Stimulated activated naive B cell treated with anti-CD40 and anti-IgM and Interleukin-4, amounts not matched to agents 10 μg/mL and 1 μg/mL and 100 μg/mL, for 72 hours (primary cell): ENCODE data around the gene WDR93.
A peak's percentile ranks its signal among the peaks of the same experiment; 100 is the strongest.

Experiments
- ATAC-seq, 2 donors: fragments of 150-1000 bp; cut with Tn5 transposase; replicated peaks; 2 replicates each; pipeline ENCODE4 v1.10.0; 2021; ENCODE audit warnings: moderate library complexity in 1 of 2
- DNase-seq: peaks from one replicate; pipeline ENCODE4 v3.0.0; 2021
- H3K27ac Mint-ChIP-seq: one replicate; pipeline ENCODE4 v1.8.0; 2022; ENCODE audit warnings: mild to moderate bottlenecking, mixed read lengths
- H3K27me3 Mint-ChIP-seq, 2 donors: one replicate each; pipeline ENCODE4 v1.8.0; 2022; ENCODE audit warnings: mixed read lengths in 2 of 2
- H3K36me3 Mint-ChIP-seq, 2 donors: one replicate each; pipeline ENCODE4 v1.8.0; 2022; ENCODE audit warnings: mixed read lengths in 2 of 2, mild to moderate bottlenecking in 1 of 2
- H3K4me1 Mint-ChIP-seq, 2 donors: one replicate each; pipeline ENCODE4 v1.8.0; 2022; ENCODE audit warnings: mixed read lengths in 2 of 2, mild to moderate bottlenecking in 1 of 2
- H3K4me3 Mint-ChIP-seq, 2 donors: one replicate each; pipeline ENCODE4 v1.8.0; 2022; ENCODE audit warnings: mild to moderate bottlenecking in 2 of 2, mixed read lengths in 2 of 2, moderate library complexity in 1 of 2
- H3K9me3 Mint-ChIP-seq, 2 donors: one replicate each; pipeline ENCODE4 v1.8.0; 2022; ENCODE audit warnings: mixed read lengths in 2 of 2, mild to moderate bottlenecking in 1 of 2

WDR93 gene

DNA sequence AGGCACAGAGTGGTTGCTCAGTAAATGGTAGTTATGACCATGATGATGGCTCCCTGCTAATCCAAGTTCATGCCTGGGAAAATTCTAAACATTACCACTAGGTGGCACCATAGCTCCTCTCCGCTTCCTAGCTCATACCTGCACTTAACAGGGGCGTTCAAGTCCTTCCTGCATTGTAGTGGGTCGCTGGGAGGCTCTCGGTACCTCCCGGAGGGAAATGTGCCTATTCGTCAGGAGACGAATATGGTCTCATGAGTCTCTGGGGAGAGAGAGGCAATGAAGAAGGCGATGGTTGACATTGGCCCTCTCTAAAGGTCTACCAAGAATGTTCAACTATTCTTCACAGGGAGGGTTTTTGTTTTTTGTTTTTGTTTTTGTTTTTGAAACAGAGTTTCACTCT lies 49.5 kb downstream of the WDR93 start:
- Mint-ChIP-seq H3K4me3 (peak overlapping the region in 1 of 2 donors; percentile 26), H3K4me1 (peaks cover 2 to 5% of the 10 kb centered on the region in 2 donors), H3K27ac (no peak overlapping the region), H3K27me3 (peaks cover 26 to 28% of the 10 kb centered on the region in 2 donors), H3K9me3 (no peaks in the 10 kb centered on the region), H3K36me3 (no peaks in the 10 kb centered on the region)
- DNase-seq (peak; percentile 49), ATAC-seq (peak; percentile 92 to 95)

DNA sequence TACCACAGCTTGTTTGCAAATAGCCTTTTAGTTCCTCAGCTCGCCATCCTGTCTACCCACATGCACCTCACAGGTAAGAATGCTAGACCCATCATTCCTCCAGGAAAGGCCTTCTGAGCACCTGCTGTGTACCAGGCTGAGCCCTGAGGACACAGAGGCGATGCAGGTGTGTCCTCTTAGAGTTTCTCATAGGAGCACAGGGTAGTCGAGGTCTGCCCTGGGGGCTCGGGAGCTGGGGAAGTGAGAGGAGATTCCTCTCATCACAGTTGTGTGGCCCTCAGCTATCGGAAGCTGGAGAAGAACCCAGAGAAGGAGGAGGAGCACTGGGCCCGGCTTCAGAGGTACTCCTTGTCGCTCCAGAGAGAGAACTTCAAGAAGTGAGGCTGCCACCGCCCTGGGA lies 52.4 kb downstream of the WDR93 start:
- ATAC-seq (no peak), DNase-seq (no peak)
- Mint-ChIP-seq H3K27ac (no peak overlapping the region), H3K27me3 (peaks cover under 1 to 5% of the 10 kb centered on the region in 2 donors), H3K4me1 (peaks cover 2 to 5% of the 10 kb centered on the region in 2 donors), H3K36me3 (no peaks in the 10 kb centered on the region), H3K4me3 (no peak overlapping the region), H3K9me3 (no peaks in the 10 kb centered on the region)

GRCh38 chr15:89743594-89743993 lies 53.0 kb downstream of the WDR93 start:
- ATAC-seq (no peak), DNase-seq (no peak)
- Mint-ChIP-seq H3K4me1 (peaks cover 2 to 5% of the 10 kb centered on the region in 2 donors), H3K9me3 (no peaks in the 10 kb centered on the region), H3K27me3 (peaks cover 0 to 5% of the 10 kb centered on the region in 2 donors), H3K27ac (no peak overlapping the region), H3K36me3 (no peaks in the 10 kb centered on the region), H3K4me3 (no peak overlapping the region)

DNA sequence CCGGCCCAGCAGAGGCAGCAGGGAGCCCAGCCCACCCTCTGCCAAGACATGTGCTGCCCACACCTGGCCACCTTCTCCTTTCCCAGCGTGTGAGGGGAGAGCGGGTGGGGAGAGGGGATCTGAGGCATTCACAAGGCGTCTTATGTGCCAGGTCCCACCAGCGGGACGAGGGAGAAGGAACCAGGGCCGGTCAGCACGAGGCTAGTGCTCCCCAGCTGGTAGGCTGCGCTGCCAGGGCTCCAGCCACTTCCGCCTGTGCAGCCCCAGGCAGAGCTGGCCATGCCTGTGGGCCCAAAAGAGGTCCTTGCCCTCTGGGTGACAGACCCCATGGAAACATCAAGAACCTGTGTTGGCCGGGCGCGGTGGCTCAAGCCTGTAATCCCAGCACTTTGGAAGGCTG lies 54.5 kb downstream of the WDR93 start:
- DNase-seq (no peak), ATAC-seq (no peak)
- peaks cover 12 to 14% of the 10 kb centered on the region in 2 donors for H3K27me3 Mint-ChIP-seq
- H3K4me1 Mint-ChIP-seq = peaks cover 1 to 3% of the 10 kb centered on the region in 2 donors
- H3K36me3 Mint-ChIP-seq = no peaks in the 10 kb centered on the region
- H3K27ac Mint-ChIP-seq = no peak overlapping the region
- H3K4me3 Mint-ChIP-seq = no peak overlapping the region
- no peaks in the 10 kb centered on the region for H3K9me3 Mint-ChIP-seq

- H3K36me3 Mint-ChIP-seq = no peaks in the 10 kb centered on the region
- H3K27ac Mint-ChIP-seq = no peak overlapping the region
- ATAC-seq (no peak), DNase-seq (no peak)
- H3K4me1 Mint-ChIP-seq = no peaks in the 10 kb centered on the region
- no peak overlapping the region for H3K4me3 Mint-ChIP-seq
- H3K9me3 Mint-ChIP-seq = no peaks in the 10 kb centered on the region
- H3K27me3 Mint-ChIP-seq = peaks cover 12 to 14% of the 10 kb centered on the region in 2 donors
These were observed 55.2 kb downstream of the WDR93 start for GRCh38 chr15:89745768-89746167.

DNA sequence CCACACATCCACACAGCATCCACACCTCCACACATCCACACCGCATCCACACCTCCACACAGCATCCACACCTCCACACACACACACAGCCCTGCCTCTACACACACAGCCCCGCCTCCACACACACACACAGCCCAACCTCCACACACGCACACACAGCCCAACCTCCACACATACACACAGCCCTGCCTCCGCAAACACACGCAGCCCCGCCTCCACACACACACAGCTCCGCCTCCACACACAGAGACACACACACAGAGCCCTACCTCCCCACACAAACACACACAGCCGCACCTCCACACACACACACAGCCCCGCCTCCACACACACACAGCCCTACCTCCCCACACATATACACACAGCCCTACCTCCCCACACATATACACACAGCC lies 55.8 kb downstream of the WDR93 start:
- Mint-ChIP-seq H3K36me3 (no peaks in the 10 kb centered on the region), H3K4me3 (no peak overlapping the region), H3K27ac (no peak overlapping the region), H3K27me3 (peaks cover 12 to 14% of the 10 kb centered on the region in 2 donors), H3K4me1 (no peaks in the 10 kb centered on the region), H3K9me3 (no peaks in the 10 kb centered on the region)
- no peak for DNase-seq
- no peak for ATAC-seq

DNA sequence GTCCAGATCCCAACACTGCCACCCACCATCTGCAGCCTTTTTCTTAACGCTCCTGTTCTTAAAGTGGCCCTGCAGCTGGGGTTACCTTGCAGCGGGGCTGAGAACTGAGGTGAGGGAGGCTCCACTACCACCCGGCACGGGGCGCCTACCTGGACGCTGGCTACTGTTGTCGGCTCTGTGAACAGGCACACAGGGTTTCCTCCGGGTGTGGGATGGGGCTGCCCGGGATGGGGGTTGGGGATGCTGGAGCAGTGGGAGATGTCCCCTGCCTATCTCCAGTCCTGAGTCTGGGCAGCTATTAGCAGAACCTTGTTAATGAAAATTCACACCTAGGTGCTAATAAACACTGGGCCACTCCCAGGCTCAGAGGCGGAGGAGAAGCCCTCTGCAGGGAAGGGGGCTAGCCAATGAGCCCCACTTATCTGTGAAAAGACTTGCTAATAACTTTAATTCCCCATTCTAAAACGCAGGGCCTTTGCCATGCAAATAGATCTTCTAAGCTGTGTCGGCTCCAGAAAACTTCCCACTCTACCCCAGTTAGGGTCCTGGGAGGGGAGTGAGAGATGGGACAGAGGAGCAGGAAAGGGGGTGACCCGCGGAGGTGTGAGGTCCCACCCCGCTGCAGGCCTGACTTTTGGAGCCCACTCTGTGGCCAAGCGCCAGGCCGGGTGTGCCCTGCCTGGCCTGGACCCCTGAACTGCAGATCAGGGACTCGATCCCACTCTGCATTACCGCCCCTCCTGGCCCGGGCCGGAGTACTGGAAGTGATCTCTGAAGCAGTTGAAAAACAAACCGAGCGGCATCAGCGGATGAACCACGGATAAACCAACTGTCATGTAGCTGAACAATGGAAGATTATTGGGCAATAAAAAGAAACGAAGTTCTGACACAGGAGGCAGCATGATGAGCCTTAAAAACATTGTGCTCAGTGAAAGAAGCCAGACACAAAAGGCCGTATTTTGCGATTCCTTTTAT lies 57.4 kb downstream of the WDR93 start:
- no peaks in the 10 kb centered on the region for H3K36me3 Mint-ChIP-seq
- H3K4me1 Mint-ChIP-seq = no peaks in the 10 kb centered on the region
- ATAC-seq (no peak), DNase-seq (no peak)
- no peak overlapping the region for H3K27ac Mint-ChIP-seq
- H3K4me3 Mint-ChIP-seq = no peak overlapping the region
- peaks cover 12 to 22% of the 10 kb centered on the region in 2 donors for H3K27me3 Mint-ChIP-seq
- no peaks in the 10 kb centered on the region for H3K9me3 Mint-ChIP-seq

- Mint-ChIP-seq H3K9me3 (no peaks in the 10 kb centered on the region), H3K27ac (no peak overlapping the region), H3K4me1 (no peaks in the 10 kb centered on the region), H3K27me3 (peaks cover 12 to 22% of the 10 kb centered on the region in 2 donors), H3K36me3 (no peaks in the 10 kb centered on the region), H3K4me3 (no peak overlapping the region)
- no peak for ATAC-seq
- no peak for DNase-seq
These were observed 58.4 kb downstream of the WDR93 start for GRCh38 chr15:89749054-89749453.

DNA sequence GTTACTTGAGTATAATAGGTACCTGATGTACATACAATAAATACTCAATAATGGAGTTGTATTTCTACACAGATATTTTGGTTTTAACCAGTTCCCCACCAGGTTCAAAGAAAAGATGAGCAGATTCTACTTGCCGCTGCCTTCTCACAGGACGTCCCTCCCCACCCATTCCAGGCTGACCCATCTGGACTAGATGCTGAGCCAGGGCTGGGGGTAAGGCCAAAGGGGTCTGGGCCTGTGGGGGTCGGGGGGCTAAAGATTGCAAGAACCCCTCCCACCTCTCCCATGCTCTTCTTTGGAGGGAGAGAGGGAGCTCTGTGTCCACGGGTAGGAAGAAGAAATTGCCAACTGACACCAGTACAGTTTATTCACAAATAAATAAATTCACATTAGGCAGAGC lies 58.9 kb downstream of the WDR93 start:
- peak overlapping the region; percentile 77 to 80 for H3K4me3 Mint-ChIP-seq
- H3K9me3 Mint-ChIP-seq = no peaks in the 10 kb centered on the region
- no peaks in the 10 kb centered on the region for H3K4me1 Mint-ChIP-seq

DNA sequence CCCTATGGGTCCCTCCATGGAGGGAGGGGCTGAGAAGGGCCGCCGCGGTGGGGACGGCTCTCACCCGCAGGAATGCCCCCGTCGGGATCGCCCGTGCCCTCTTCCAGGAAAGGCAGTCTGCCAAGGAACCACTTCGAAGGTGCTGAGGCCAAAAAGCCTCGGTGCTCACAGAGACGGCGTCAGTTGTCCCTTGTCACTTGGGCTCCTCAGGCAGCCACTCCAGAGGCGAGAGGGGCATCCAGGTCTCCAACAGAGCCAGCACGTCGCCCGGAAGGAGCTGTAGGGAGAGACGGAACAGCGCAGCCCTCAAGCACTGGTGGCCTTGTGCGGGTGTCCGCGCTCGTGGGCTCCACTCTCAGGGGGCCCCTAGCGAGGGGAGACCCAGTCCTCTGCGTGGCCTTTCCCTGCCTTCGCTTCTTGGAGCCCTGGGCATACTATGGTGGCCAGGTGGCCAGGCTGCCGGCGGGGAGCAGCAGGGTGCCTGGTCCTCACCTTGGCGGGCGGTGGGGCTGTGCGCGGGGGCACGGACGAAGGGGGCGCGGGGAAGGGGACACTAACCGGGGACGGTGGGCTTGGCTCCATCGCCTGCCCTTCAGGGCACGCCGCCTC lies 59.4 kb downstream of the WDR93 start:
- DNase-seq = no peak
- H3K27me3 Mint-ChIP-seq = peaks cover 12 to 28% of the 10 kb centered on the region in 2 donors

More for the DNA sequence above, 58.9 kb downstream of the WDR93 start:
- Mint-ChIP-seq H3K36me3 (no peaks in the 10 kb centered on the region), H3K27ac (peak overlapping the region; percentile 73), H3K27me3 (peaks cover 13 to 24% of the 10 kb centered on the region in 2 donors)
- no peak for DNase-seq
- ATAC-seq = no peak

DNA sequence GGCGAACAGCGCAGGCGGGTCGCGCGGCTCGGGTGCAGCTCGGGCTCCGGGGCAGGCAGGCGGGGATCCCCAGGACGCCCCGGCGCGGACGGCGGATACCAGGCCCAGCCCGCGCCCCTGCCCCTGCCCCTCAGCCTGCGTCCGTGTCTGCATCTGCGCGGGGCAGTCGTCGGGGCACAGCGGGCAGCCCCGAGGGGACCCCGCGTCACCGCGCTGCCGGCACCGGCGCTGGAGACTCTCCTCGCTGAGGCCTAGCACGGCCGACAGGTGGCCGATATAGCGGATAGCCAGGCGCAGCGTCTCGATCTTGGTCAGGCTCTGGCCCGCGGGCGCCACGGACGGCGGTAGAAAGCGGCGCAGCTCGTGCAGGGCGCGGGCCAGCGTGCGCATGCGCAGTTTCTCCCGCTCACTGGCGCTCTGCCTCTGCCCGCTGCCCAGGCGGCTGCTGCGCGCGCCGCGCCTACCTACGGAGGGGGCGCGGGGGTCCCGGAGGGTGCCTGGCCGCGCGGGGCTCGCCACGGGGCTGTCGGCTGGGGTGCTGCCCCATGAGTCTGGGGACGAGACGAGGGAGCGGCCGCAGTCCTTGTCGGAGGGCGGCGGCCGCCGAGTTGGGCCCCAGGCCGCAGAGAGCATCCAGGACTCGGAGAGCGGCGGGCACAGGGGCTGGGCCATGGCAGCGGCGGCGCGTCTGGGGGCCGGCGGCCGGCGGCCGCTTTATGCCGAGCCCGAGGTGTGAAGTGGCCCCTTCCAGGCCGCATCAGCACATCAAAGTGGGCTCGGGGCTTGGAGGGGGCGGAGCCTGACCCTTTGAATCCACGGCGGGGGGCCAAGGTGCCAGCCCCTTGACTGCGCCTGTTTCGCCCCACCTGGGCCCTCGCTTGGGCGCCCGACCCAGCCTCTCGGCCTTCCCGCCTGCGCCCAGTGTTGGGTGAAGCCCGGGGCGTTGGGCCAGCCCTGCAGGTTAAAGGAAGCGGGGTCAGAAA lies 60.2 kb downstream of the WDR93 start, which contains the start of gene MESP1:
Gene MESP1, minus strand, starts transcription at position 690 of the 983 bp plus-strand sequence. Its CDS starts 18 bp downstream, at position 672.
- peaks cover 14 to 36% of the 10 kb centered on the region in 2 donors for H3K27me3 Mint-ChIP-seq
- ATAC-seq (peak; percentile 90 to 91), DNase-seq (peak; percentile 90)
- no peaks in the 10 kb centered on the region for H3K36me3 Mint-ChIP-seq
- peak within 1 kb of the TSS; percentile 73 for H3K27ac Mint-ChIP-seq
- H3K4me1 Mint-ChIP-seq = no peaks in the 10 kb centered on the region
- H3K4me3 Mint-ChIP-seq = peak within 1 kb of the TSS; percentile 77 to 80
- no peaks in the 10 kb centered on the region for H3K9me3 Mint-ChIP-seq

More for the DNA sequence above, 59.4 kb downstream of the WDR93 start:
- Mint-ChIP-seq H3K4me1 (no peaks in the 10 kb centered on the region), H3K27ac (peak overlapping the region; percentile 73), H3K4me3 (peak overlapping the region; percentile 77 to 80), H3K36me3 (no peaks in the 10 kb centered on the region), H3K9me3 (no peaks in the 10 kb centered on the region)
- ATAC-seq = peak; percentile 4 to 10

DNA sequence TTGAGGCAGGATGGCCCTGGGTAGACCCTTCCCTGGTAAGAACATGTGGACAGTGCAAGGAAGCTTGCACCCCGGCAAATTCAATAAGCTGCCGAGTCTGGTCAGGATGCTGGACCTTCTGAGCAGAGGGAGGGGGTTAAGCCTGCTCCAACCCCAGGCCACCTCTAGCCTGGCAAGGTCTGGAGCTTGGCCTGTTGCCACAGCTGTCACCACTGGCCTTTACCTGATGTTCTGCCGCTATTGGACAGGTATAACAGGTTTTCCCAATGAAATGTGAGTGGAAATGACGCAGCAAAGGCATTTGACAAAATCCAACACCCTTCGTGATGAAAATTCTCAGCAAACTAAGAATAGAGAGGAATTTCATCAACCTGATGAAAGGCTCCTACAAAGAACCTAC lies 61.1 kb downstream of the WDR93 start:
- ATAC-seq = no peak
- no peaks in the 10 kb centered on the region for H3K9me3 Mint-ChIP-seq
- no peak for DNase-seq
- H3K27ac Mint-ChIP-seq = no peak overlapping the region
- peak overlapping the region in 1 of 2 donors; percentile 57 for H3K4me3 Mint-ChIP-seq
- H3K27me3 Mint-ChIP-seq = peaks cover 19 to 43% of the 10 kb centered on the region in 2 donors
- H3K4me1 Mint-ChIP-seq = no peaks in the 10 kb centered on the region
- H3K36me3 Mint-ChIP-seq = no peaks in the 10 kb centered on the region

GRCh38 chr15:89753855-89754254 lies 63.2 kb downstream of the WDR93 start:
- Mint-ChIP-seq H3K36me3 (no peaks in the 10 kb centered on the region), H3K27ac (no peak overlapping the region), H3K4me1 (no peaks in the 10 kb centered on the region), H3K27me3 (peaks cover 25 to 42% of the 10 kb centered on the region in 2 donors), H3K9me3 (no peaks in the 10 kb centered on the region), H3K4me3 (no peak overlapping the region)
- DNase-seq (no peak), ATAC-seq (no peak)
